Mesothelial cell of epicardium (in vitro differentiated cells): ENCODE results near the gene DDX39B. TPM values are rescaled to one million over a fixed set of nuclear protein-coding genes. Genes with fewer than 3 reads are reported as not detected.

ENCODE experiments used
- DNase-seq, 2 experiments: peaks; one replicate each; pipeline ENCODE4 v3.0.0; 2021; ENCODE audit warnings: low spot score in 2 of 2; ENCODE audit not compliant: unreplicated experiment in 2 of 2
- H3K27ac Mint-ChIP-seq: 2 replicates; pipeline ENCODE4 v1.8.0; 2021; ENCODE audit warnings: mixed read lengths
- H3K27me3 Mint-ChIP-seq: 2 replicates; pipeline ENCODE4 v1.8.0; 2021; ENCODE audit warnings: low read depth, mixed read lengths
- H3K36me3 Mint-ChIP-seq: 2 replicates; pipeline ENCODE4 v1.8.0; 2021; ENCODE audit warnings: mixed read lengths
- H3K4me1 Mint-ChIP-seq: 2 replicates; pipeline ENCODE4 v1.8.0; 2021; ENCODE audit warnings: mixed read lengths
- H3K4me3 Mint-ChIP-seq: 2 replicates; pipeline ENCODE4 v1.8.0; 2021; ENCODE audit warnings: mild to moderate bottlenecking, moderate library complexity, mixed read lengths
- H3K9me3 Mint-ChIP-seq: 2 replicates; pipeline ENCODE4 v1.8.0; 2021; ENCODE audit warnings: mixed read lengths
- CTCF ChIP-seq: fragments of 200-600 bp; sonication (generic); IDR thresholded peaks from one replicate; pipeline ENCODE4 v1.5.0; 2021; ENCODE audit warnings: antibody characterized with exemption; ENCODE audit not compliant: unreplicated experiment
- total RNA-seq: library from RNA; stranded (reverse); gene quantifications from 3 replicates; pipeline ENCODE4 v1.2.1, GENCODE V29; 2021

The DDX39B gene
- total RNA-seq, 1 donor from 2014 or later = 649 TPM

GRCh38 chr6:31560697-31561058, 18.9 kb upstream of the DDX39B start:
- TF ChIP-seq CTCF = no peak
- Mint-ChIP-seq H3K27me3 (no peaks in the 10 kb centered on the region), H3K4me1 (no peaks in the 10 kb centered on the region), H3K4me3 (no peak overlapping the region), H3K36me3 (peaks cover 6% of the 10 kb centered on the region), H3K27ac (peak overlapping the region; percentile 27), H3K9me3 (no peaks in the 10 kb centered on the region)
- no peak for DNase-seq

GRCh38 chr6:31559958-31560696, 18.3 kb upstream of the DDX39B start:
- Mint-ChIP-seq H3K4me3 (no peak overlapping the region), H3K27me3 (no peaks in the 10 kb centered on the region), H3K9me3 (no peaks in the 10 kb centered on the region), H3K4me1 (no peaks in the 10 kb centered on the region), H3K27ac (peak overlapping the region; percentile 27), H3K36me3 (peaks cover 6% of the 10 kb centered on the region)
- no peak for DNase-seq
- no peak for TF ChIP-seq CTCF

GRCh38 chr6:31559606-31559957, 17.8 kb upstream of the DDX39B start:
- H3K27me3 Mint-ChIP-seq = no peaks in the 10 kb centered on the region
- no peak for DNase-seq
- no peak overlapping the region for H3K4me3 Mint-ChIP-seq
- H3K9me3 Mint-ChIP-seq = no peaks in the 10 kb centered on the region
- H3K36me3 Mint-ChIP-seq = peaks cover 9% of the 10 kb centered on the region
- H3K27ac Mint-ChIP-seq = no peak overlapping the region
- TF ChIP-seq CTCF = no peak
- H3K4me1 Mint-ChIP-seq = no peaks in the 10 kb centered on the region

DNA sequence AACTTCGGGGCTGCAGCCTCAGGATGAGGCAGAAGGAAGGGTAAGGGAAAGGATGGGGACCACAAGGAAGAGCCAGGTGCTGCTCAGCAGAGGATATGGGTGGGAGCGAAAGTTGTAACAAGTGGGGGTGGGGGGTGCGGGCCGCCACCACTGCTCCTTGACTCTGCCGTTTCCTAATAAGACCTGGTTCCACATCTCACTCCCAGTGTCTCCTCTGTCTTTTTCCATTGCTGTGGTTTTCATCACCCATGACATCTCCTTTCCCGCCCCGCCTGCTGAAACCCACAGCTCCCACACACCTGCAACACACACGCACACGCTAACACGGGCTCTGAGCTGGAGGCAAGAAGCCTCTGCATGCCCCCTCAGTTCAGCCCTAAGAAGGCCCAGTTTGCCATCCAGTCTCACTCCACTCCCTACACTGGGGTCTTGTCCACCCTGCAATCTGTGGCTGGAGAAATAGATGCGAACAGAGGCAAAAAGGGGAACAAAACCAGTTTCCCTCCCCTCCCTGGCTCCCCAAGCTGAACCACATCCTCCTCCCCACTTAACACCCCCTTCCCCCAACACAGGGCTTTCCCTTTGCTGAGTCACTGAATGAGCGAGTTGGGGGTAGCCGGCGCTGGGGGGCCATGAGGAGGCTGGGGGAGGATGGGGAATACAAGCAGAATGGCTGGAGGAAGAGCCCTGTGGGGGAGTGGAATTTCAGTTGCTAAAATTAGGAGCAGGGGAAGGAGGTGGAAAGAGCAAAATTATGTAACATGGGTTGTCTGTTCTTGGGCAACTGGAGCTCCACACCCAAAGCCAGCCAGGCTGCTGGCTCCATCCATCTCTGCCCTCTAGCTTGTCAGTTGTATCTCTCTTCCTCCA, 17.1 kb upstream of the DDX39B start:
- Mint-ChIP-seq H3K27ac (no peak overlapping the region), H3K4me3 (no peak overlapping the region), H3K4me1 (no peaks in the 10 kb centered on the region), H3K9me3 (no peaks in the 10 kb centered on the region), H3K27me3 (no peaks in the 10 kb centered on the region), H3K36me3 (peaks cover 10% of the 10 kb centered on the region)
- no peak for DNase-seq
- TF ChIP-seq CTCF = no peak

- no peak for TF ChIP-seq CTCF
- H3K27ac Mint-ChIP-seq = no peak overlapping the region
Measured at GRCh38 chr6:31558318-31558625, 16.5 kb upstream of the DDX39B start.

More at GRCh38 chr6:31558318-31558625, 16.5 kb upstream of the DDX39B start:
- H3K27me3 Mint-ChIP-seq = no peaks in the 10 kb centered on the region
- H3K4me1 Mint-ChIP-seq = no peaks in the 10 kb centered on the region
- H3K36me3 Mint-ChIP-seq = peaks cover 10% of the 10 kb centered on the region
- no peak overlapping the region for H3K4me3 Mint-ChIP-seq
- no peak for DNase-seq
- H3K9me3 Mint-ChIP-seq = no peaks in the 10 kb centered on the region
